Liver (tissue), 3 donors: ENCODE data around the gene ADGRV1.

ENCODE experiments used
- EGR1 ChIP-seq, 2 donors: IDR thresholded peaks; 2 replicates each; pipeline ENCODE4 v1.6.1; 2016 to 2018; ENCODE audit warnings: antibody characterized with exemption in 2 of 2, low read depth in 2 of 2
- FOXA1 ChIP-seq: IDR thresholded peaks from 2 replicates; pipeline ENCODE4 v1.6.1; 2016; ENCODE audit warnings: antibody characterized with exemption
- GABPA ChIP-seq, 2 donors: IDR thresholded peaks in 1 of 2; conservative IDR thresholded peaks in 1 of 2; 2 replicates each; pipeline ENCODE4 v1.6.1; 2016; ENCODE audit warnings: antibody characterized with exemption in 2 of 2, mild to moderate bottlenecking in 1 of 2, moderate library complexity in 1 of 2
- RAD21 ChIP-seq, 2 donors: IDR thresholded peaks; 2 replicates each; pipeline ENCODE4 v1.6.1; 2016; ENCODE audit warnings: antibody characterized with exemption in 2 of 2, mild to moderate bottlenecking in 2 of 2
- TAF1 ChIP-seq: conservative IDR thresholded peaks from 2 replicates; pipeline ENCODE4 v1.6.1; 2016; ENCODE audit warnings: antibody characterized with exemption, mild to moderate bottlenecking
- TF ChIP-seq, protein P1 (sequence below): fragments of 150-350 bp; IDR thresholded peaks from 2 replicates; pipeline ENCODE4 v1.5.1; 2017; ENCODE audit warnings: improper control_type of control experiment, low read depth, low read length; ENCODE audit not compliant: missing input control
- TF ChIP-seq, protein P2 (sequence below): IDR thresholded peaks from 2 replicates; pipeline ENCODE4 v1.6.1; 2016; ENCODE audit warnings: antibody characterized with exemption
- donor health status: healthy.
- donor health status: healthy.

DNA sequence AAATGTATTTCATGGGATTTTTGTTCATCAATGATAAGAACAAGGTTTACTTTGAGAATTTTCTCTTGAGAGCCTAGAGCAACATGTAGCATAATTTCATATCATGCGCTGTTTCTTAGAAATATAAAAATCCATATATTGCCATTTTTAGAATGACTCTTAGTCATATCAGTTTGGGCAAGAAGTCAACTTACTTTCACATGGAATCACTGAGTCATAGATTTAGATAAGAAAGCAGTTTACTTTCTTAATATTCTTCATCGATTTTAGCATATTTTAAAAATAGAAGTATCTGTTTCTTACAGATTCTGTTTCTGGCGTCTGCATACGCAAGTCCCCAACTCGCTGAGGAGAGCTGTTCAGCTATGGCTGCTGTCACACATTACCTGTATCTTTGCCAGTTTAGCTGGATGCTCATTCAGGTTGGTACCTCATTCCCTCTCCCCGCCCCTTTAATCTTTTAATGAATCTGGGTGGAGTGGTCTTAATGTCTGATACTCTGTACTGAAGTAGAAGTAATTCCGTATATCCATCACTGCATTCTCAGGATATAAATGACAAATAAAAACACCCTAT is 406.6 kb downstream of the ADGRV1 start:
- TF ChIP-seq, protein P1, sequence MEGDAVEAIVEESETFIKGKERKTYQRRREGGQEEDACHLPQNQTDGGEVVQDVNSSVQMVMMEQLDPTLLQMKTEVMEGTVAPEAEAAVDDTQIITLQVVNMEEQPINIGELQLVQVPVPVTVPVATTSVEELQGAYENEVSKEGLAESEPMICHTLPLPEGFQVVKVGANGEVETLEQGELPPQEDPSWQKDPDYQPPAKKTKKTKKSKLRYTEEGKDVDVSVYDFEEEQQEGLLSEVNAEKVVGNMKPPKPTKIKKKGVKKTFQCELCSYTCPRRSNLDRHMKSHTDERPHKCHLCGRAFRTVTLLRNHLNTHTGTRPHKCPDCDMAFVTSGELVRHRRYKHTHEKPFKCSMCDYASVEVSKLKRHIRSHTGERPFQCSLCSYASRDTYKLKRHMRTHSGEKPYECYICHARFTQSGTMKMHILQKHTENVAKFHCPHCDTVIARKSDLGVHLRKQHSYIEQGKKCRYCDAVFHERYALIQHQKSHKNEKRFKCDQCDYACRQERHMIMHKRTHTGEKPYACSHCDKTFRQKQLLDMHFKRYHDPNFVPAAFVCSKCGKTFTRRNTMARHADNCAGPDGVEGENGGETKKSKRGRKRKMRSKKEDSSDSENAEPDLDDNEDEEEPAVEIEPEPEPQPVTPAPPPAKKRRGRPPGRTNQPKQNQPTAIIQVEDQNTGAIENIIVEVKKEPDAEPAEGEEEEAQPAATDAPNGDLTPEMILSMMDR = no peak
- TF ChIP-seq, protein P2, sequence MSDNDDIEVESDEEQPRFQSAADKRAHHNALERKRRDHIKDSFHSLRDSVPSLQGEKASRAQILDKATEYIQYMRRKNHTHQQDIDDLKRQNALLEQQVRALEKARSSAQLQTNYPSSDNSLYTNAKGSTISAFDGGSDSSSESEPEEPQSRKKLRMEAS = no peak
- TF ChIP-seq RAD21 (IDR thresholded peaks at IDR 0.05) (no peak), TAF1 (no peak), GABPA (IDR thresholded peaks at IDR 0.05 in 1 of 2, conservative IDR thresholded peaks at IDR 0.05 in 1 of 2) (no peak), FOXA1 (no peak), EGR1 (IDR thresholded peaks at IDR 0.05; ENCODE audit: low read depth in 2 of 2) (no peak)
